Endothelial cell (in vitro differentiated cells): Measurements from ENCODE around the gene PODNL1. TPM values are rescaled to one million over a fixed set of nuclear protein-coding genes. Genes with fewer than 3 reads are reported as not detected.
"Not testable (repeated sequence)": the region's sequence is repeated elsewhere in the genome, so short reads cannot be mapped to it uniquely, and the experiment has no call there.

Experiments used
- DNase-seq: peaks from one replicate; pipeline ENCODE4 v3.0.0; 2021; ENCODE audit warnings: low spot score
- H3K27ac Mint-ChIP-seq: one replicate; pipeline ENCODE4 v1.8.0; 2021; ENCODE audit warnings: mixed read lengths, inconsistent platforms; ENCODE audit not compliant: unreplicated experiment
- H3K27me3 Mint-ChIP-seq: one replicate; pipeline ENCODE4 v1.8.0; 2021; ENCODE audit warnings: mild to moderate bottlenecking, moderate library complexity, mixed read lengths, inconsistent platforms; ENCODE audit not compliant: unreplicated experiment
- H3K36me3 Mint-ChIP-seq: one replicate; pipeline ENCODE4 v1.8.0; 2021; ENCODE audit warnings: mild to moderate bottlenecking, low read depth, mixed read lengths, inconsistent platforms; ENCODE audit not compliant: unreplicated experiment
- H3K4me1 Mint-ChIP-seq: one replicate; pipeline ENCODE4 v1.8.0; 2021; ENCODE audit warnings: mild to moderate bottlenecking, mixed read lengths, inconsistent platforms; ENCODE audit not compliant: unreplicated experiment
- H3K4me3 Mint-ChIP-seq: one replicate; pipeline ENCODE4 v1.8.0; 2021; ENCODE audit warnings: mild to moderate bottlenecking, mixed read lengths, inconsistent platforms; ENCODE audit not compliant: unreplicated experiment
- H3K9me3 Mint-ChIP-seq: one replicate; pipeline ENCODE4 v1.8.0; 2021; ENCODE audit warnings: mixed read lengths, inconsistent platforms; ENCODE audit not compliant: unreplicated experiment
- total RNA-seq: library from RNA; stranded (reverse); fragmentation: NEBNext Ultra II Directional; extraction: Animal tissue kit (Norgen Biotek cat#: 25700); gene quantifications from one replicate; pipeline ENCODE4 v1.2.1, GENCODE V29; 2021; ENCODE audit not compliant: unreplicated experiment
- TF ChIP-seq, protein P1 (sequence below): fragments of 200-600 bp; sonication (generic); IDR thresholded peaks from one replicate; pipeline ENCODE4 v1.5.0; 2021; ENCODE audit warnings: antibody characterized with exemption; ENCODE audit not compliant: unreplicated experiment

Gene PODNL1
- total RNA-seq, 1 donor from 2014 or later, result not detected

DNA sequence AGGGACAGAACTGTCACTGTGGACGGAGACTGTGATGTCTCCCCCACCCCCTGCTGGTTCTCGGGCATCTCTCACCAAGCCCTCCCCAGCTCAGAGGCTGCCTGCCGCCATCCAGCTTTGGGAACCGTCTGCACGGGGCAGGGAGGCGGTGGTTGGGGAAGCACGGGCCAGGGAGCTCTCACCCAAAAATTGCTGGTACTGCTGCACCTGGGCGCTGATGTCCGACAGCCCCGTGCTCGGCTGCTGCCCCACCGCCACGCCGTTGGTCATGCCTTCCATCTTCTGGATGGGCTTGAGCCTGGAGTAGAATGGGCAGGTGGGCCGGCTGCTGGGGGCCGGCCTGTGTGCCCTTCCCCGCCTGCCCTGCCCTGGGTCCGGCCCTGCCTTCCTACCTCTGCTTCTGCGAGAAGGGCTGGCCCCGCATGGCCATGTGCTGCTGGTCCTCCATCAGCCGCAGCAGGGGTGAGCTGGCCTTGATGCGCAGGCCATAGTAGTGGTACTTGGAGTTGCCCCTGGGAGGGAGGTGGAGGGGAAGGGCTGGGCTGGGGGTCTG lies 30.2 kb upstream of the PODNL1 start:
- no peaks in the 10 kb centered on the region for H3K9me3 Mint-ChIP-seq
- H3K4me1 Mint-ChIP-seq, result no peaks in the 10 kb centered on the region
- H3K36me3 Mint-ChIP-seq, result peaks cover 9% of the 10 kb centered on the region
- no peak overlapping the region for H3K27ac Mint-ChIP-seq
- H3K4me3 Mint-ChIP-seq, result no peak overlapping the region
- peaks cover 6% of the 10 kb centered on the region for H3K27me3 Mint-ChIP-seq
- DNase-seq, result no peak
- TF ChIP-seq, protein P1, sequence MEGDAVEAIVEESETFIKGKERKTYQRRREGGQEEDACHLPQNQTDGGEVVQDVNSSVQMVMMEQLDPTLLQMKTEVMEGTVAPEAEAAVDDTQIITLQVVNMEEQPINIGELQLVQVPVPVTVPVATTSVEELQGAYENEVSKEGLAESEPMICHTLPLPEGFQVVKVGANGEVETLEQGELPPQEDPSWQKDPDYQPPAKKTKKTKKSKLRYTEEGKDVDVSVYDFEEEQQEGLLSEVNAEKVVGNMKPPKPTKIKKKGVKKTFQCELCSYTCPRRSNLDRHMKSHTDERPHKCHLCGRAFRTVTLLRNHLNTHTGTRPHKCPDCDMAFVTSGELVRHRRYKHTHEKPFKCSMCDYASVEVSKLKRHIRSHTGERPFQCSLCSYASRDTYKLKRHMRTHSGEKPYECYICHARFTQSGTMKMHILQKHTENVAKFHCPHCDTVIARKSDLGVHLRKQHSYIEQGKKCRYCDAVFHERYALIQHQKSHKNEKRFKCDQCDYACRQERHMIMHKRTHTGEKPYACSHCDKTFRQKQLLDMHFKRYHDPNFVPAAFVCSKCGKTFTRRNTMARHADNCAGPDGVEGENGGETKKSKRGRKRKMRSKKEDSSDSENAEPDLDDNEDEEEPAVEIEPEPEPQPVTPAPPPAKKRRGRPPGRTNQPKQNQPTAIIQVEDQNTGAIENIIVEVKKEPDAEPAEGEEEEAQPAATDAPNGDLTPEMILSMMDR, result no peak

GRCh38 chr19:13967206-13967605 lies 29.0 kb upstream of the PODNL1 start:
- not testable (repeated sequence) for H3K9me3 Mint-ChIP-seq, H3K27ac Mint-ChIP-seq, DNase-seq, H3K27me3 Mint-ChIP-seq, H3K36me3 Mint-ChIP-seq, H3K4me1 Mint-ChIP-seq, H3K4me3 Mint-ChIP-seq

GRCh38 chr19:13966684-13967128 lies 28.5 kb upstream of the PODNL1 start:
- peaks cover 4% of the 10 kb centered on the region for H3K27me3 Mint-ChIP-seq
- peaks cover under 1% of the 10 kb centered on the region for H3K4me1 Mint-ChIP-seq
- TF ChIP-seq, protein P1, result no peak
- DNase-seq, result no peak
- peaks cover 10% of the 10 kb centered on the region for H3K36me3 Mint-ChIP-seq
- H3K4me3 Mint-ChIP-seq, result no peak overlapping the region
- no peak overlapping the region for H3K27ac Mint-ChIP-seq
- no peaks in the 10 kb centered on the region for H3K9me3 Mint-ChIP-seq

- TF ChIP-seq, protein P1, result no peak
- no peak overlapping the region for H3K27ac Mint-ChIP-seq
- peaks cover 15% of the 10 kb centered on the region for H3K36me3 Mint-ChIP-seq
- no peak for DNase-seq
- H3K4me3 Mint-ChIP-seq, result no peak overlapping the region
- H3K4me1 Mint-ChIP-seq, result peaks cover 4% of the 10 kb centered on the region
- H3K27me3 Mint-ChIP-seq, result peaks cover 9% of the 10 kb centered on the region
- H3K9me3 Mint-ChIP-seq, result no peaks in the 10 kb centered on the region
These were observed 27.9 kb upstream of the PODNL1 start for GRCh38 chr19:13965926-13966683.

GRCh38 chr19:13965377-13965896 lies 27.2 kb upstream of the PODNL1 start:
- H3K27ac Mint-ChIP-seq, result no peak overlapping the region
- TF ChIP-seq, protein P1, result no peak
- DNase-seq, result no peak
- no peak overlapping the region for H3K4me3 Mint-ChIP-seq
- H3K4me1 Mint-ChIP-seq, result peaks cover 4% of the 10 kb centered on the region
- H3K9me3 Mint-ChIP-seq, result no peaks in the 10 kb centered on the region
- H3K36me3 Mint-ChIP-seq, result peaks cover 15% of the 10 kb centered on the region
- H3K27me3 Mint-ChIP-seq, result peaks cover 9% of the 10 kb centered on the region
